T-helper 2 cell treated with Interferon-gamma antibody and Interleukin-4, amounts not matched to agents 100 ng/mL and 5 ng/mL, for 36 hours (primary cell): ENCODE results near the gene LRRC23. TPM values are rescaled to one million over a fixed set of nuclear protein-coding genes. Genes with fewer than 3 reads are reported as not detected.

ENCODE experiments used
- total RNA-seq: library from RNA; stranded (reverse); gene quantifications from 2 replicates; pipeline ENCODE4 v1.2.3, GENCODE V29; 2022

Gene LRRC23
- total RNA-seq, 1 donor from 2014 or later = 4.7 TPM

Other genes with a start within 250 kb of the LRRC23 start
- 20.7 and 21.3 TPM in 2 replicates for gene ING4, start 241.7 kb upstream of the LRRC23 start, total RNA-seq
- 86.1 and 91.5 TPM in 2 replicates for gene ZNF384, start 215.4 kb upstream of the LRRC23 start, total RNA-seq
- gene PIANP, start 204.0 kb upstream of the LRRC23 start, total RNA-seq = not detected in 2 replicates
- gene COPS7A, start 180.8 kb upstream of the LRRC23 start, total RNA-seq = 23.5 and 26.6 TPM in 2 replicates
- gene MLF2, start 151.7 kb upstream of the LRRC23 start, total RNA-seq = 92.7 and 94.4 TPM in 2 replicates
- gene PTMS, start 138.5 kb upstream of the LRRC23 start, total RNA-seq = 95.4 and 98.5 TPM in 2 replicates
- gene LAG3, start 132.3 kb upstream of the LRRC23 start, total RNA-seq = 11.8 and 12.2 TPM in 2 replicates
- gene CD4, start 115.3 kb upstream of the LRRC23 start, total RNA-seq = 226 and 232 TPM in 2 replicates
- 0.18 and 0.32 TPM in 2 replicates for gene GPR162, start 83.0 kb upstream of the LRRC23 start, total RNA-seq
- gene P3H3, start 76.4 kb upstream of the LRRC23 start, total RNA-seq = 0.73 and 1.3 TPM in 2 replicates
- 0.39 and 0.43 TPM in 2 replicates for gene GNB3, start 63.9 kb upstream of the LRRC23 start, total RNA-seq
- 77.3 and 78.4 TPM in 2 replicates for gene CDCA3, start 53.5 kb upstream of the LRRC23 start, total RNA-seq
- 126 and 138 TPM in 2 replicates for gene USP5, start 52.7 kb upstream of the LRRC23 start, total RNA-seq
- 1,157 and 1,161 TPM in 2 replicates for gene TPI1, start 37.3 kb upstream of the LRRC23 start, total RNA-seq
- gene SPSB2, start 31.5 kb upstream of the LRRC23 start, total RNA-seq = 14.0 and 14.6 TPM in 2 replicates
- 114 and 120 TPM in 2 replicates for gene ENO2, start 9.8 kb downstream of the LRRC23 start, total RNA-seq
- 35.9 and 37.0 TPM in 2 replicates for gene ATN1, start 23.1 kb downstream of the LRRC23 start, total RNA-seq
- not detected in 2 replicates for gene RNU7-1, start 39.0 kb downstream of the LRRC23 start, total RNA-seq
- gene C12orf57, start 39.2 kb downstream of the LRRC23 start, total RNA-seq = 135 and 161 TPM in 2 replicates
- gene PTPN6, start 46.5 kb downstream of the LRRC23 start, total RNA-seq = 255 and 267 TPM in 2 replicates
- gene PHB2, start 65.8 kb downstream of the LRRC23 start, total RNA-seq = 242 and 243 TPM in 2 replicates
- gene EMG1, start 66.1 kb downstream of the LRRC23 start, total RNA-seq = 67.4 and 69.6 TPM in 2 replicates
- gene LPCAT3, start 113.7 kb downstream of the LRRC23 start, total RNA-seq = 32.7 and 33.3 TPM in 2 replicates
- 2.2 TPM in 2 replicates for gene C1S, start 155.9 kb downstream of the LRRC23 start, total RNA-seq
- gene C1R, start 187.6 kb downstream of the LRRC23 start, total RNA-seq = 2.6 and 4.0 TPM in 2 replicates
- gene C1RL, start 204.4 kb downstream of the LRRC23 start, total RNA-seq = 28.4 and 28.9 TPM in 2 replicates
- gene RBP5, start 224.1 kb downstream of the LRRC23 start, total RNA-seq = 0.50 and 0.84 TPM in 2 replicates
- gene CLSTN3, start 225.5 kb downstream of the LRRC23 start, total RNA-seq = 80.3 and 81.9 TPM in 2 replicates